ENCODE measurements around the gene SLC7A7. TPM values are rescaled to one million over a fixed set of nuclear protein-coding genes. Genes with fewer than 3 reads are reported as not detected.
"Not testable (repeated sequence)": the region's sequence is repeated elsewhere in the genome, so short reads cannot be mapped to it uniquely, and the experiment has no call there.

SLC7A7 gene
- total and polyA plus RNA-seq, 9 of the 15 experiments (the other 6 are each of a cell fraction or from before 2014, with no cell fraction given), result 0.07 to 0.68 (median 0.41) TPM

DNA sequence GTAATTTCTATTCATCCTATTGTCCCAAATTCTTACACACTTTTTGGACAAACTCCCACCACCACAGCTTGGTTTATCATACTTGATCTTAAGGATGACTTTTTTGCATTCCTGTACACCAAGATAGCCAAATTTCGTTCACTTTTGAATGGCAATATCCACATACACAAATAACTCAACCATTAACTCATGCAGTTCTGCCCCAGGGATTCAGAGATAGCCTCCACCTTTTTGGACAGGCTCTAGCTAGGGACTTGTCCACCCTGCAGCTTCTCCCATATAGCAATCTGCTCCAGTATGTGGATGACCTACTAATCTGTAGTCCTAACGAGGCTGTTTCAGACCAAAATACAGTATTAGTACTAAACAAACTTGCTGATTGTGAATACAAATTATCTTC is 81.4 kb downstream of the SLC7A7 start:
- in situ Hi-C loops (cut with MboI) (no loop called here), intact Hi-C loops (cut with micrococcal nuclease) (no loop called here)
- no peaks in the 10 kb centered on the region for H4K20me1 ChIP-seq (replicated peaks; ENCODE audit: control insufficient read depth, insufficient read depth, low read length)
- ChIA-PET POLR2A (no interaction called here), CTCF (ENCODE audit: low intra/inter-chr PET ratio) (no interaction called here)
- no TSS peak for BruUV-seq (replicated peaks)
- no peaks in the 10 kb centered on the region for H3K9me1 ChIP-seq (ENCODE audit: control insufficient read depth, insufficient read depth, low read length)
- FAIRE-seq (no peak), DNase-seq (ENCODE audit: extremely low read depth in 1 of 4, low spot score in 3 of 4) (no peak), ATAC-seq (no peak)
- H3K9me3 ChIP-seq (replicated peaks; ENCODE audit: control insufficient read depth, insufficient read depth, low read depth, low read length), result no peaks in the 10 kb centered on the region
- H2AFZ ChIP-seq (ENCODE audit: low read depth, low read length), result 0 out of 2 replicates have a peak overlapping the region, but pooled peaks have one; percentile 1
- no peaks in the 10 kb centered on the region for H3K27me3 ChIP-seq (ENCODE audit: control insufficient read depth in 2 of 2, insufficient read depth in 2 of 2, low read length in 2 of 2)
- no peak overlapping the region for H3K9ac ChIP-seq (ENCODE audit: insufficient read depth in 1 of 2, low read depth in 2 of 2, low read length in 2 of 2)
- H3K4me2 ChIP-seq (ENCODE audit: insufficient read depth, low read length), result no peak overlapping the region
- no peaks in the 10 kb centered on the region for H3K79me2 ChIP-seq (ENCODE audit: control insufficient read depth, insufficient read depth, low read length)
- no peak for TF ChIP-seq HMG20B (CRISPR knock-in tag; IDR thresholded peaks at IDR 0.05)
- TF ChIP-seq, protein P1, sequence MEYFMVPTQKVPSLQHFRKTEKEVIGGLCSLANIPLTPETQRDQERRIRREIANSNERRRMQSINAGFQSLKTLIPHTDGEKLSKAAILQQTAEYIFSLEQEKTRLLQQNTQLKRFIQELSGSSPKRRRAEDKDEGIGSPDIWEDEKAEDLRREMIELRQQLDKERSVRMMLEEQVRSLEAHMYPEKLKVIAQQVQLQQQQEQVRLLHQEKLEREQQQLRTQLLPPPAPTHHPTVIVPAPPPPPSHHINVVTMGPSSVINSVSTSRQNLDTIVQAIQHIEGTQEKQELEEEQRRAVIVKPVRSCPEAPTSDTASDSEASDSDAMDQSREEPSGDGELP (CRISPR knock-in tag; IDR thresholded peaks at IDR 0.05; ENCODE audit: borderline replicate concordance), result no peak
- TF ChIP-seq ZC3H4 (CRISPR knock-in tag; IDR thresholded peaks at IDR 0.05; ENCODE audit: borderline replicate concordance), result no peak
- H3K36me3 ChIP-seq (ENCODE audit: control insufficient read depth, insufficient read depth, low read length), result no peaks in the 10 kb centered on the region
- H3K4me1 ChIP-seq (replicated peaks in 1 of 2; ENCODE audit: control insufficient read depth in 2 of 2, insufficient read depth in 2 of 2, low read length in 2 of 2), result peaks cover 0 to 3% of the 10 kb centered on the region in 2 experiments; a peak in 3 of 5 replicates
- H3K4me3 ChIP-seq, result no peak overlapping the region
- H3K27ac ChIP-seq (ENCODE audit: extremely low read depth, low read depth, low read length), result no peak overlapping the region
- 5% methylated on average over 2 of the region's 2 CpGs for WGBS (ENCODE audit: insufficient coverage, low coverage, missing lambda C conversion rate)

DNA sequence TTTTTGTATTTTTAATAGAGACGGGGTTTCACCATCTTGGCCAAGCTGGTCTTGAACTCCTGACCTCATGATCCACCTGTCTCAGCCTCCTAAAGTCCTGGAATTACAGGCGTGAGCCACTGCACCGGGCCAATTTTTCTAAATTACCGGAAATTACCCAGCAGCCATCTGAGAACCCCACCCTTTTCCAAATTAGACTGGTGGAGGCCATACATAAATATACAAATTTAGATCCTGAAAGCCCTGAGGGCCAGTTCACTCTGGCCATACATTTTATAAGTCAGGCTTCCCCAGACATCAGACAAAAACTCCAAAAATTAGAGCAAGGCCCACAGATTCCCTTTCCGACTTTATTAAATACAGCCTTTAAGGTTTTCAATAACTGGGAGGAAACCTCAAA is 83.2 kb downstream of the SLC7A7 start:
- CTCF ChIA-PET (ENCODE audit: low intra/inter-chr PET ratio); H3K36me3 ChIP-seq (ENCODE audit: control insufficient read depth, insufficient read depth, low read length); BruUV-seq (replicated peaks); H3K9me3 ChIP-seq (replicated peaks; ENCODE audit: control insufficient read depth, insufficient read depth, low read depth, low read length); H3K4me2 ChIP-seq (ENCODE audit: insufficient read depth, low read length); H3K9me1 ChIP-seq (ENCODE audit: control insufficient read depth, insufficient read depth, low read length); H3K27me3 ChIP-seq (ENCODE audit: control insufficient read depth in 2 of 2, insufficient read depth in 2 of 2, low read length in 2 of 2); FAIRE-seq; in situ Hi-C loops (cut with MboI); H3K4me3 ChIP-seq; H3K4me1 ChIP-seq (replicated peaks in 1 of 2; ENCODE audit: control insufficient read depth in 2 of 2, insufficient read depth in 2 of 2, low read length in 2 of 2); intact Hi-C loops (cut with micrococcal nuclease); H4K20me1 ChIP-seq (replicated peaks; ENCODE audit: control insufficient read depth, insufficient read depth, low read length); H3K79me2 ChIP-seq (ENCODE audit: control insufficient read depth, insufficient read depth, low read length); H2AFZ ChIP-seq (ENCODE audit: low read depth, low read length); H3K9ac ChIP-seq (ENCODE audit: insufficient read depth in 1 of 2, low read depth in 2 of 2, low read length in 2 of 2); ATAC-seq; H3K27ac ChIP-seq (ENCODE audit: extremely low read depth, low read depth, low read length); DNase-seq (ENCODE audit: extremely low read depth in 1 of 4, low spot score in 3 of 4): not testable (repeated sequence)
- POLR2A ChIA-PET, result interaction anchor here (0.6 to 1.0 kb wide), 2 partner anchors 34 to 90 kb away, joined by 3 read pairs; partner anchors contain the start of gene OXA1L
- WGBS (ENCODE audit: insufficient coverage, low coverage, missing lambda C conversion rate), result 37% methylated on average over 5 of the region's 5 CpGs
